ENCODE results near the gene BGN. TPM values are rescaled to one million over a fixed set of nuclear protein-coding genes. Genes with fewer than 3 reads are reported as not detected.
A peak's percentile ranks its signal among the peaks of the same experiment; 100 is the strongest.

Gene BGN
- total RNA-seq, 1 donor from 2014 or later = 50.0 TPM

- no peaks in the 10 kb centered on the region for H3K9me3 ChIP-seq (ENCODE audit: insufficient read depth, low read depth, low read length)
- Mint-ChIP-seq H3K4me3 (ENCODE audit: unreplicated experiment) (no peak overlapping the region), H3K4me1 (ENCODE audit: low read depth, unreplicated experiment) (peaks cover 3% of the 10 kb centered on the region), H3K9me3 (ENCODE audit: unreplicated experiment) (no peaks in the 10 kb centered on the region), H3K36me3 (ENCODE audit: low read depth, unreplicated experiment) (peaks cover 2% of the 10 kb centered on the region), H3K27ac (ENCODE audit: unreplicated experiment) (no peak overlapping the region), H3K27me3 (ENCODE audit: low read depth, unreplicated experiment) (peaks cover 7% of the 10 kb centered on the region)
- no peak overlapping the region for H3K4me2 ChIP-seq (ENCODE audit: low read length)
- H3K27ac ChIP-seq (ENCODE audit: low read depth, low read length) = no peak overlapping the region
- TF ChIP-seq EZH2 (IDR thresholded peaks at IDR 0.05; ENCODE audit: insufficient read depth, low read length) (no peak), CTCF (IDR thresholded peaks at IDR 0.05; ENCODE audit: insufficient read depth, low read depth, low read length) (no peak)
- no peak overlapping the region for H3K4me3 ChIP-seq (ENCODE audit: insufficient read depth, low read depth, low read length)
- H3K4me1 ChIP-seq (ENCODE audit: insufficient read depth, low read length) = peaks cover 3% of the 10 kb centered on the region
- H3K79me2 ChIP-seq (ENCODE audit: insufficient read depth, low read length) = no peaks in the 10 kb centered on the region
- H2AFZ ChIP-seq (ENCODE audit: low read depth, low read length) = no peak overlapping the region
- H4K20me1 ChIP-seq (ENCODE audit: insufficient read depth, low read length) = peaks cover 22% of the 10 kb centered on the region
- H3K27me3 ChIP-seq (ENCODE audit: insufficient read depth, low read length) = peaks cover 8% of the 10 kb centered on the region
- H3K36me3 ChIP-seq (ENCODE audit: insufficient read depth, low read length) = no peaks in the 10 kb centered on the region
- FAIRE-seq (peak; percentile 98), DNase-seq (ENCODE audit: low read depth) (no peak)
- H3K9ac ChIP-seq (ENCODE audit: low read length) = no peak overlapping the region
These were observed 17.7 kb downstream of the BGN start for GRCh38 chrX:153512501-153512893.

- Histone ChIP-seq H3K79me2 (ENCODE audit: insufficient read depth, low read length) (no peaks in the 10 kb centered on the region), H3K27ac (ENCODE audit: low read depth, low read length) (no peak overlapping the region), H3K36me3 (ENCODE audit: insufficient read depth, low read length) (no peaks in the 10 kb centered on the region), H3K4me3 (ENCODE audit: insufficient read depth, low read depth, low read length) (no peak overlapping the region), H4K20me1 (ENCODE audit: insufficient read depth, low read length) (peaks cover 16% of the 10 kb centered on the region), H3K4me1 (ENCODE audit: insufficient read depth, low read length) (no peaks in the 10 kb centered on the region), H3K27me3 (ENCODE audit: insufficient read depth, low read length) (peaks cover 9% of the 10 kb centered on the region), H2AFZ (ENCODE audit: low read depth, low read length) (no peak overlapping the region), H3K9ac (ENCODE audit: low read length) (no peak overlapping the region), H3K9me3 (ENCODE audit: insufficient read depth, low read depth, low read length) (no peaks in the 10 kb centered on the region), H3K4me2 (ENCODE audit: low read length) (no peak overlapping the region)
- DNase-seq (ENCODE audit: low read depth) (no peak), FAIRE-seq (no peak)
- no peaks in the 10 kb centered on the region for H3K9me3 Mint-ChIP-seq (ENCODE audit: unreplicated experiment)
- H3K4me1 Mint-ChIP-seq (ENCODE audit: low read depth, unreplicated experiment) = peaks cover 3% of the 10 kb centered on the region
- H3K4me3 Mint-ChIP-seq (ENCODE audit: unreplicated experiment) = no peak overlapping the region
- peaks cover 8% of the 10 kb centered on the region for H3K27me3 Mint-ChIP-seq (ENCODE audit: low read depth, unreplicated experiment)
- H3K36me3 Mint-ChIP-seq (ENCODE audit: low read depth, unreplicated experiment) = no peaks in the 10 kb centered on the region
- no peak overlapping the region for H3K27ac Mint-ChIP-seq (ENCODE audit: unreplicated experiment)
- TF ChIP-seq CTCF (IDR thresholded peaks at IDR 0.05; ENCODE audit: insufficient read depth, low read depth, low read length) (no peak), EZH2 (IDR thresholded peaks at IDR 0.05; ENCODE audit: insufficient read depth, low read length) (no peak)
These were observed 18.5 kb downstream of the BGN start for GRCh38 chrX:153513265-153513664.

GRCh38 chrX:153514259-153514658, 19.5 kb downstream of the BGN start:
- Histone ChIP-seq H3K9me3 (ENCODE audit: insufficient read depth, low read depth, low read length) (no peaks in the 10 kb centered on the region), H3K36me3 (ENCODE audit: insufficient read depth, low read length) (no peaks in the 10 kb centered on the region), H4K20me1 (ENCODE audit: insufficient read depth, low read length) (peaks cover 16% of the 10 kb centered on the region), H3K27me3 (ENCODE audit: insufficient read depth, low read length) (peaks cover 14% of the 10 kb centered on the region), H2AFZ (ENCODE audit: low read depth, low read length) (no peak overlapping the region), H3K9ac (ENCODE audit: low read length) (no peak overlapping the region), H3K4me3 (ENCODE audit: insufficient read depth, low read depth, low read length) (no peak overlapping the region), H3K27ac (ENCODE audit: low read depth, low read length) (no peak overlapping the region), H3K4me2 (ENCODE audit: low read length) (no peak overlapping the region), H3K79me2 (ENCODE audit: insufficient read depth, low read length) (no peaks in the 10 kb centered on the region), H3K4me1 (ENCODE audit: insufficient read depth, low read length) (no peaks in the 10 kb centered on the region)
- Mint-ChIP-seq H3K27me3 (ENCODE audit: low read depth, unreplicated experiment) (peaks cover 11% of the 10 kb centered on the region), H3K9me3 (ENCODE audit: unreplicated experiment) (no peaks in the 10 kb centered on the region), H3K36me3 (ENCODE audit: low read depth, unreplicated experiment) (no peaks in the 10 kb centered on the region), H3K27ac (ENCODE audit: unreplicated experiment) (no peak overlapping the region), H3K4me3 (ENCODE audit: unreplicated experiment) (no peak overlapping the region), H3K4me1 (ENCODE audit: low read depth, unreplicated experiment) (peaks cover 3% of the 10 kb centered on the region)
- DNase-seq (ENCODE audit: low read depth) (no peak), FAIRE-seq (no peak)
- no peak for TF ChIP-seq EZH2 (IDR thresholded peaks at IDR 0.05; ENCODE audit: insufficient read depth, low read length)
- TF ChIP-seq CTCF (IDR thresholded peaks at IDR 0.05; ENCODE audit: insufficient read depth, low read depth, low read length) = no peak

Data from astrocyte (in vitro differentiated cells and primary cell).